NCI-H510A (cell line): ENCODE data around the gene ITSN1.
A peak's percentile ranks its signal among the peaks of the same experiment; 100 is the strongest.
"Not testable (repeated sequence)": the region's sequence is repeated elsewhere in the genome, so short reads cannot be mapped to it uniquely, and the experiment has no call there.

Source experiments
- DNase-seq: peaks from one replicate; lab custom pipeline; 2025; lab: John Stamatoyannopoulos, UW

The ITSN1 gene

DNA sequence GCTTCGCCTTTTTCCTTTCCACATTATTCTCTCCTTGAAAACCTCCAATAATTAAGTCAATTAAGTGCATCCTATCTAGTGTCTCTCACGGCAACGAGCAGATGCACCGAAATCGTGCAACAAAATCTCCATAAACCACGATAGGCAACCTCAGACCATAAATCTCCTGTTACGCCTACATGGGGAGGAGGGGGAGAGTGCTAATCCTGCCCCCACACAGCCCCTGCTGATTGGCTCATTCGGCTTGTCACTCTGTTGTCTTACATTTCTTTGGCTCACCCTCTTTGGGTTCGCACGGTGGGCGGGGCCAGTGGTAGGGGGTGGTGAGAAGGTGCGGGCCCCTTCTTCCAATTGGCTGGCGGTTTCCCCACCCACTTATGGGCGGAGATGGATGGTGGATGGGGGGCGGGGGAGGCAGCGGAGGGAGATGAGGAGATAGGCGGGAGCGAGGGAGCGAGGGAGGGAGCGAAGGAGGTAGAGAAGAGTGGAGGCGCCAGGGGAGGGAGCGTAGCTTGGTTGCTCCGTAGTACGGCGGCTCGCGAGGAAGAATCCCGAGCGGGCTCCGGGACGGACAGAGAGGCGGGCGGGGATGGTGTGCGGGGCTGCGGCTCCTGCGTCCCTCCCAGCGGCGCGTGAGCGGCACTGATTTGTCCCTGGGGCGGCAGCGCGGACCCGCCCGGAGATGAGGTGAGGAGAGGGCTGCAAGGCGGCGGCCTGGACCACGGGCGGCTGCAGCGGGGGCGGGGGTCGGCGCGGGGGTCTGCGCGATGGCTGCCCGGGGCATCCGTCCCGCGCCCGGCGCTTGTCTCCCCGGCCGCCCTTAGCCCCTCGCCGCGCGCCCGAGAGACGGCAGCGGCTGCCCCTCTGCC is at the start of gene ITSN1:
ITSN1 (plus strand) TSS at position 475 of the 869 bp plus-strand sequence. CDS start 76,328 bp downstream, outside the sequence.
- peak; percentile 98 for DNase-seq

DNA sequence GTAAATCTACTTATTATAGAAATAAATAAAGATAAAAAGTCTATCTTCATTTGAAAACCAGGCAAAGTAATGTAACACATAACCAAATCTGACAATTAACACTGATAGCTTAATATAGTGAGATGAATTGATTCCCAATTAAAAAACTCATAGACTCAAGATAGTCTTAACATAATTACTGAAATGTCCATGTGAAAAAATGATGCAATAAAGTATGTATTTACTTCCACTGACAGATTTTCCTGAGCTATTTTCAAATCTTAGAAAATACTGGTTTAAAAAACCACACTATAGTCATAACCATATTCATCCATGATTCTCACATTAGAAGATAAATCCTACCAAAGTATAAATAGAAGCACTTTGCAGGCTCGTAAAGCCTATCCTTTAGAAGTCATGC is 44.2 kb upstream of the ITSN1 start:
- no peak for DNase-seq

DNA sequence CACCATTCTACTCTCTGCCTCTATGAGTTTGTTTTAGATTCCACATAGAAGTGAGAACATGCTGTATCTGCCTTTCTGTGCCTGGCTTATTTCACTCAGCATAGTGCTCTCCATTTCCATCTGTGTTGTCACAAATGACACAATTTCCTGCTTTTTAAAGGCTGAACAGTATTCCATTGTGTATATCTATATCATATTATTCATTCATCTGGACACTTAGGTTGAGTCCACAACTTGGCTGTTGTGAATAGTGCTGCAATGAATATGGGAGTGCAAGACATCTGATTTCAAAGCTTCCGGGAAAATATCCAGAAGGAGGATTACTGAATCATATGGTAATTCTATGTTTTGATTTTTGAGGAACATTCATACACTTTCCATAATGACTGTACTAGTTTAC is 33.7 kb upstream of the ITSN1 start:
- DNase-seq: no peak

DNA sequence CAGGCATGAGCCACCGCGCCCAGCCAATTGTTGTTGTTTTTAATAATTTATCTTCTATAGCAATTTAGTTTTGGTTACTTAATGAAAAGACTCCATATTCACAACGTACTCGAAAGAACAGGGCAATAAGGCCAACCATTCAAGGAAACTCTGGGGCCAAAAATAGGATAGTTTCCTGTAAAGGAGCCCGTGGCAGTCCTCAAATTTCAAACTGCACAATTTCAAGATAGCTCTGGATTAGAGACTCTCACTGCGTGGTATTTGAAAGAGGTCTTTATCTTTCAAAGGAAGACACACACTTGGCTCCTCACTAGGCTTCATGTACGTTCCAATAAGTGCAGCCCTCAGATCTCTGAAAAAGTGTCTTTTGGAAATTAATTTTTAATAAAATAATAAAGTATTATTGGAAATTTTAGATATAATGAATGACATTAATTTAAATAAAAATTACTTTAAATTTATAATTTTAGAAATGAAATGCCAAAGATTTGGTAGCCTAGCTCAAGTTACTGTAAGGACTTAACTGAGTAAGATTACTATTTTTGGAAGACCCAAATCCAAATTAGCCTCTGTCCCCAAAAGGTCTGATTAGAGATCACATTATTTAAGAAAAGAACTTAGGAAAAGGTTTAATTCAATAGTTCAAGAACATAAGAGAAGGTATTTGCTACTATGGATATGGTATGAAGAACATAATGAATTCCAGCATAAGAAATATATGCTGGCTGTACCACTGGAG is 31.1 kb upstream of the ITSN1 start:
- no peak for DNase-seq

DNA sequence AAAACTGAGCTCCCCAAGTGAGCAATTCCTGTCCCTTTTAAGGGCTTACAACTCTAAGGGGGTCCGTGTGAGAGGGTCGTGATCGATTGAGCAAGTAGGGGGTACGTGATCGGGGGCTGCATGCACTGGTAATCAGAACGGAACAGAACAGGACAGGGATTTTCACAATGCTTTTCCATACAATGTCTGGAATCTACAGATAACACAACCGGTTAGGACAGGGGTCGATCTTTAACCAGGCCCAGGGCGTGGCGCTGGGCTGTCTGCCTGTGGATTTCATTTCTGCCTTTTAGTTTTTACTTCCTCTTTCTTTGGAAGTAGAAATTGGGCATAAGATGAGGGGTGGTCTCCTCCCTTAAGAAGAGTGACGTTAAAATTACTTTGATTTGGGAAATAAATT is 24.7 kb upstream of the ITSN1 start:
- DNase-seq: not testable (repeated sequence)

DNA sequence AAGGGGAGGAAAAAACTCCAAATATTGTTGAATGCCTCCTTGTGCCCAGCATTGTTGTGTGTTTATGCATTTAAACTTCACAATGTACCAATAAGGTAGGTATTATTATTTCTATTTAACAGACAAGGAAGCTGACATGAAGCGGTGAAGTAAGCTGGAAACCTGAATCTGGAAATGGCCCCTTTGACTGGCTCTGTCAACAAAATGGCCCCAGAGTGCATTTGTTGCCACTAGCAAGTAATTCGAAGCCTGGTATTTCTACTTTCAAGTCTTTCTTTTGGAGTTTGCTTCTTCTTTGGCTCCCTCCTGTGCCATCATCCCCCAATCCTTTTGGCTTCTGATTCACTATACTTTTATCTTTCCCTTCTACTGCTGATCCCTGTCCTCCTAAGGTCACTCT is 23.9 kb upstream of the ITSN1 start:
- no peak for DNase-seq

DNA sequence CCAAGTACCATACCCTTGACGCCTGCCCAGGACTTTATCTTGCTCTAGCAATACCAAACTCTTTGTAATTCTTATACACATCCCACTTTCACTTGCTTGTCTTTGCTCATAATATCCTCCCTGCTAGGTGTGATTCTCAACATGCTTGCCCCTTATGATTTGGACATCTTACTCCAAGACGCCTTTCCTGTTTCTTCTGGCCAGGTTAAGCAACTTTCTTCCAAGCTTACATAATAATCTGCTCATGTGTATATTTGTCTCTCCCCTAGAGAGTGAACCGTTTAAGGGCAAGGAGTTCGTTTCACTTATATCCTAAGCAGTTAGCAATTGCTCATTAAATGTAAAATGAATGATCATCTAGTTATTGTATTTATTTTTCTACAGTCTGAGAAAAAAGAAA is 22.6 kb upstream of the ITSN1 start:
- DNase-seq: no peak

DNA sequence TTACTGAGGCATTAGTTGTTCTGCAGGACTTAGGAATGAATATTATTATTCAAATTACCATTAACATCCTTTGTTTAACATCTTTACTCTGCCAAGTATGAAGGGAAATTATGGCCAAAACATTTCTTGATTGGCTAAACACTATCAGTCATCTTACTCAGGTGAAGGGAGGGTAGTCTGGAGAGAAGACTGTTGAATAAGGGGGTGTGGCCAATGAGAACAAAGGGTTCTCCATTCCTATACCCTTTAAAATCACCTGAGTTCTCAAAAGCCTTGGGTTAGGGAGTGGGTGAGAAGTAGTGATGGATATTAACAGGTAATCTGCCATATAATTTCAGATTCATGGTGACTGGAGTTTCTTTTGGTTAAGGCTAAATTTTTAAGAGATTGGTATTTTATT is 20.0 kb upstream of the ITSN1 start:
- DNase-seq: no peak

DNA sequence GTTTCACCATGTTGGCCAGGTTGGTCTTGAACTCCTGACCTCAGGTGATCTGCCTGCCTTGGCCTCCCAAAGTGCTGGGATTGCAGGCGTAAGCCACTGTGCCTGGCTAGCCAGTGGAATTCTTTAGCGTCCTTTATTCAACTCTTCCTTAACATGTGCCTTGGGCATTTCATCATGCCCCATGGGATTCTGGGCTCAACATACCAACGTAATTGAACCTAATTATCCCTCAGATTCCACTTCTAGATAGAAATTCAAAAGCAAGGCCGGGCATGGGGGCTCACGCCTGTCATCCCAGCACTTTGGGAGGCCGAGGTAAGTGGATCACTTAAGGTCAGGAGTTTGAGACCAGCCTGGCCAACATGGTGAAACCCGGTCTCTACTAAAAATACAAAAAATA is 16.1 kb upstream of the ITSN1 start:
- DNase-seq: not testable (repeated sequence)

DNA sequence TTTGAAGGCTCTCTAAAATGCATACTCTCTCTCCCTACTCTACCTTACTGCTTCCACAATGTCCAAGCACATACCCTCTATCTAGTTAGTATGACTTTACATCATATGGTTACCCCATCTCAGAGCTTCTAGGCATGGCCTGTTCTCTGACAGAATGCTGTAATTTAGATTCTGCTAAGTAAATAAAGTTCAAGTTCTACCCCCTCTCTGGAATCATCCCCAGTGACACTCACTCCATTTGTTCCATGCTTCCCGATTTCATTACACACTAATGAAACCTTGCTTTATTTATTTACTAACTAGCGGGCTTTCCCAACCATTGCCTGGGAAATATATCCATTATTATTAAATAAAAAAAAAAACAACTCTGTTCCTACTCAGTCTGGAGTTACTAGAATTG is 8.0 kb upstream of the ITSN1 start:
- DNase-seq: no peak

DNA sequence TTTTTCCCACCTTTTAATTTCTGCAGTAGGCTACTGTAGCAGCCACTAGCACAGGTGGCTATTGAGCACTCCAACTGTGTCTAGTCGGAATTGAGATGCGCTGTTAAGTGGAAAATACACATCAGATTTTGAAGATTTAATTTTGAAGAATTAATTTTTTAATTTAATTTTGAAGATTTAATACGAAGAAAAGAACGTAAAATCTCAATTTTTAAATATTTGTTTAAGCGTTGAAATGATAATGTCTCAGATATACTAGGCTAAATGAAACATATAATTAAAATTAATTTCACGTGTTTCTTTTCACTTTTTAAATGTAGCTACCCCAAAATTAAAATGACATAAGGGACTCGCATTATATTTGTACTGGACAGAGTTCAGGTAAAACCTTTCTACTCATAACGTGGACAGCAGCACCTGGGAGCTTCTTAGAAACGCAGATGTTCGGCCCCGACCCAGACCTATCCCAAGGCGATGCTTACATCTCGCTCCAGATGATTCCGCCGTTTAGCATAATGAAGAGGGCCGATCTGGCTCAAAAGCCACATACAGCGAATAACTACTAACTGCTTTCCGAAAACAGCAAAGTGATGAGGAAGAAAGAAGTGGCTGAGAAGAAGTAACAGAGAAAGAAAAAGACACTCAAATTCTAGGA is 1.5 kb upstream of the ITSN1 start:
- DNase-seq: no peak

DNA sequence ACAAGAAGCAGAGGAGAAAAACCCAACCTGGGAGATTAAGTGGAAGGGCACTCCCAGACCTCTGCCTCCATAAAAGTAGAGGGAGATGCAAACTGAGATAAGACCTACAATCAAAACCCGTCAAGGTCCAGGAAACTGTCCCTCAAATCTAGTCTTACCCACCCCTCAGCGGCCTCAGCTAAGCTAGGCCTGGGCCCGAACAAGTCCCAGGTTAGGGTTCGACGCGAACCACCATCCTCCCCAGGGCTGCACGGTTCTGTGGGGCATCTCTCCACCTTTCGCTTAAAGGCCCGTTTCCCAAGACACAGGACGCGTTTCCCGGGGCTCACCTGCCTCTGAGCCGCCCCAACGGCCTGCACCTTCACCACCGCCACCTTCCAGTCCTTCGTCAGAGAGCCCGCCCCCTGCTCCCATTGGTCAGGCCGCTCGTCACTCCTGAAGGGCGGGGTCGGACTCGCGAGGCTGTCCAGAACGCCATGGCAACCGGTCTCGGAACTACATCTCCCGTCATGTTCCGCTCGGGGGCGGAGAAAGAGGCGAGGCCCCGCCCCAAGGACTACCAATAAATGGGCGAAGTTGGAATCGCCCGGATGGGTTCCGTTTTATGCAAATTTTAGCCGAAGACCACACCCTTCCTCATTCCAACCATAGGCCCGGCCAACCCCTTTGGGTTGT is 812 bp upstream of the ITSN1 start, which contains the start of gene CRYZL1:
CRYZL1 (minus strand) TSS at position 390 of the 675 bp plus-strand sequence. CDS start 10,190 bp downstream, outside the sequence.
- peak; percentile 99 for DNase-seq

DNA sequence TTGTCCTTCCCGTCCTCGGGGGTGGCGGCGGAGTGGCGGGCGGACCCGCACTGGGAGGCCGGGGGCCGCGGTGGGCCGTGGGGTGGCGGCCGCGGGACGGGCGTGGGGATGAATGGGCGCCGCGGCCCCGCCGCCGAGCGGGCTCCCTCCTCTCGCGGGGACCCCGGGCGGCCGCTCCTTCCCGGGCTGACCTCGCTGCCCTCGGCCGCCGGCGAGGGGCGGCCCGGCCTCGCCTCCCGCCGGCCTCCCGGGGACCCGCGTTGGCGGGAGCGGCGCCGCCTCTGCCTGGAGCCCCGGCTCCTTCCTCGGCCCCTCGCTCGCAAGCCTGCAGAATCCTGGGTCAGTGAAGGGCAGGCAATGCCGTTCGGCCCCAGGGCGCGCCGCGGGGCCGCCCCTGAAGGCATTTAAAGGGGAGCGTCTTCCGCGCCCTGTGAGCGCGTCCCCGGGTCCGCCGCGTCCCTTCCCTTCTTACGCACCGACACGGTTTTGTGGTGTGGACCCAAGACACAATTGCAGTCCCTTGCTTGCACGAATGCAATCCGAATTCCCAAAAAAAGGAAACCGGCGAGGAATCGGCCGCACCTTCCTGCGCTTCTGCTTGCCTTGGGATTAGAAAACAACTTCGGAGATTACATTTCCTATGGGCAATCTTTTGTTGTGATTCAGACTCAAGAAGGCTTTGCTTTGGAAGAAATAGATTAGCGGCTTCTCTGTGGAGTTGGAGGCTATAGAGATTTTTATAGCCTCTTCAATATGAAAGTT is 776 bp downstream of the ITSN1 start:
- DNase-seq: no peak

DNA sequence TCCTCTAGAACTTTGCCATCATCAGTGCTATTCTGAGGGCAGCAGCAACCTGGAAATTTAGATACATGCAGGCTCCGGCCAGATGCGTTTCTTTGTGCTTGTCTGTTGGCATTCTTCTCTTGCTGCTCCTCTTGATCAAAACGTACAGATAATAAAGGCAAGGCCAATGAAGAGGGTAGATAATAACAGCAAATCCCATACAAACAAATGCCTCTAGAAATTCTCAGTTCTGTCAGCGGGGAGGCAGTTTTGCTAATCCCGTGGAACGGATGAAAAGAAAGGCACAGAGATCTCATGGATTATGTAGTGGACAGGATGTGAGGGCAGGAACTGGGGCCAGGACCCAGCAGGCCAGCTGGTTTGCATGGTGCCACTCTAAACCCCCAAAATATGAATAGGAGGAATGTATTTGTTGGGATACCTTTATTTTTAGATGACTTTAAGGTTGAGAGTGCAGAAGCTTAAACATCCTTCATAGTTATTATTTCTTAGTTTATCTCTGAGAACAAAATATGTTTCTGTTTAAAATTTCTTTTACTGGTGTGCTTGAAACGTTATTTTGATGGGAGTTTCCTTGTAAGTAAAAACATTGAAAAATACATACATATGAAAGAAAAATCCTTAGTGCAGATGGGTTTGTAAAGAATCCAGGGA is 1.5 kb downstream of the ITSN1 start:
- no peak for DNase-seq

DNA sequence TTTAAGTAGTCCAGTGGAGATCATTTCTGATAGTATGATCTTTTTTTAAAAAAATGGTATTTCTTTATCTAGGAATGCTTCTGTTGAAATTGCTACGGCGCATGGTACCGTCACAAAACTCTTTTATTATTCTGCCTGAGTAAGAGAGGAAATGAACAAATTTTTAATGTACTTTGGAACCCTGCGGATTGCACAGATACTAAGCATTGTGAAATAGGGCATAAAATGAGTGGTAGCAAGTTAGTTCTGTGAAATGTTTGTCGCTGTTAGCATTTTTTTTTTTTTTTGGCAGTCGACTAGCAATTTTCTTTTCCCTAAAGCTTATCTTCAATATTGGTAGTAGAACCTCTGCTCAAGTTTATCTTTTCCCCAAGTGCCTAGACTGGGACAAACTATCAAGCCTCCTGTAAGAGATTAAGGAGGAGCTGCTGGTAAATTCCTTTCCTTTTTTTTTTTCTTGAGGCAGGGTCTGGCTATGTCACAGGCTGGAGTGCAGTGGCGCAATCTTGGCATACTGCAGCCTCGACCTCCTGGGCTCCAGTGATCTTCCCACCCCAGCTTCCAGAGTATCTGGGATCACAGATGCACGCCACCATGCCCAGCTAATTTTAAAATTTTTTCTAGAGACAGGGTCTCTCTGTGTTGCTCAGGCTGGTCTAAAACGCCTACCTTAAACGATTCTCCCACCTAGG is 2.2 kb downstream of the ITSN1 start:
- no peak for DNase-seq

DNA sequence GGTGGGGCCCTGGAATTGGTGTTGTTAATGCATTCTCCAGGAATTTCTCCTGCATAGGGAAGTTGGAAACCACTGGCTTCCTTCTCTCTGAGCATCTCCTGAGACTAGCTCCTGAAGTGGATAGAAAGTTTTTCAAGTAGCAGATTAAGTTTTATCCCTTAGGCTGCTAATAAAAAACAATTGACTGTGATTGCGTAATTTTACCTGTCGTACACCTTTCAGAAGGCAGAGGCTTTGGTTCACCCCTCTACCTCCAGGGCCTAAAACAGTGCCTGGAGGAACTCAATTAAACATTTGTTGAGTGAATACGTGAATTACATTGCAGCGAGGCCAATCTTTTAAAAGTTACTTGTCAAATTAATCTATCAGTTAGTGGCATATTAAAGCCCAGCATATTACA is 3.4 kb downstream of the ITSN1 start:
- no peak for DNase-seq

DNA sequence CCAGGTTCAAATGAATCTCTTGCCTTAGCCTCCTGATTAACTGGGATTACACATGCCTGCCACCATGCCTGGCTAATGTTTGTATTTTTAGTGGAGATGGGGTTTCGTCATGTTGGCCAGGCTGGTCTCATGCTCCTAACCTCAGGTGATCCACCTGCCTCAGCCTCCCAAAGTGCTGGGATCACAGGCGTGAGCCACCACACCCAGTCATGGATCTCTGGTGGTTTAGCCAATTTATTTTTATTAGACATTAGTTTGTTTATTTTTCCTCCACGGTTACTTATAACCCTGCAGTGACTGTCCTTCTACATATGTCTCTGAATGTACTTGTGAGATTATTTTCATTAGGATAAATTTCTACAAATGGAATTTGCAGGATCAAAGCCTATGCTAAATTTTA is 5.3 kb downstream of the ITSN1 start:
- no peak for DNase-seq

DNA sequence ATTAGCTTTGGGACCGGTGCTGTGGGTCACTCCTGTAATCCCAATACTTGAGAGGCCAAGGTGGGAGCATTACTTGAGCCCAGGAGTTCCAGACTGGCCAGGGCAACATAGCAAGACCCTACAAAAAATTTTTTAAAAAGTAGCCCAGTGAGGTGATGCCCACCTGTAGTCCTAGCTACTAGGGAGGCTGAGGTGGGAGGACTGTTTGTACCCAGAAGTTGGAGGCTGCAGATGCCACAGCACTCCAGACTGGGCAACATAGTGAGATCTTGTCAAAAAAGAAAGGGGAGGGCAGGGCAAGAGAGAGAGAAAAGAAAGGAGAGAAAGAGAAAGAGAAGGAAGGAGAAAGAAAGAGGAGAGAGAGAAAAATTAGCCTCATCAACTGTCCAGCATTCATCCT is 6.3 kb downstream of the ITSN1 start:
- DNase-seq: no peak

DNA sequence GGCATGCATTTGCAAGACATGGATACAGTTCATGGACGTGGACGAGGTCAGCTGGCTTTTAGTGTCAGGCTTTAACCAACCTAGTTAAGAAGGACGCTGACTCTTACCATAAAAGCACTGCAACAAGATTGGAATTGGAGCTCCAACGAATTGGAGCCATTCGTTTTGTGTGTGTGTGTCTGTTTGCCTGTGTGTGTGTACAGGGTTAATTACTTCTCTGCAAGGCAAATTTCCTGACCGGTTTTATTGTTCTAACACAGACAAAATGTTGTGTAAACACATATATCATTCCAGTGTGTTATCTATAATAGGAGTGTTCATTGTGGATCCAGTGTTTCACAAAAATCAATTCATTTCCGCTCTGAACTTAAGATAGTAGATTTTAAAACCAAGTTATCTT is 7.9 kb downstream of the ITSN1 start:
- no peak for DNase-seq

DNA sequence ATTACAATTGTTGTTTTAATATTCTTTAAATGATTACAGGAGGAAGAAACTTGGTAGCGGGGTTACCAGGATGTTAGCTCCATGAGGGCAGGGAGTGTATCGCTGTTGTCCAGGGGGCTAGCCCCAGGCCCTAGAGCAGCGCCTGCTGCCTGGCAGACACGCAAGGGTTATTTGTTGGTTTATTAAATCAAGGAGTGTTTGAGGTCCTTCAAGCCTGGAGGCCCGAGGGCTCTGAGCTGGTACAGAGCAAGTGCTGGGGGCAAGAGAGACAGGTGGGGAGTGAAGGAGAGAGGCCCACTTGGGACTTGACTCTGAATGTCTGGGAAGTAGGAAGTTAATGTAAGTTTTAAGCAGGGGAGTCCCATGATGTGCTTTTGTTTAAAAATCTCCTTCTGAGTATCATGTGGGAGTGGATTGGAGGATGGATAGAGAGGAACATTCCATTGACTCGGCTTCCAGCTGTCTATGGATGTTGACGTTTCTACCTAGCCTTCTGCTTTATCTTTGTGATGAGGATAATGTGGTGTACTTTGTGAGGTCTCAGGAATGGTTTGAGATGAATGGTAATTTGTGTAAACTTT is 8.7 kb downstream of the ITSN1 start:
- no peak for DNase-seq
